ENCODE results near the gene CYTH1. TPM values are rescaled to one million over a fixed set of nuclear protein-coding genes. Genes with fewer than 3 reads are reported as not detected.

The CYTH1 gene
- total and polyA plus RNA-seq, 2 donors (not counting 1 experiment from before 2014, with no cell fraction given), result 255 to 353 TPM

DNA sequence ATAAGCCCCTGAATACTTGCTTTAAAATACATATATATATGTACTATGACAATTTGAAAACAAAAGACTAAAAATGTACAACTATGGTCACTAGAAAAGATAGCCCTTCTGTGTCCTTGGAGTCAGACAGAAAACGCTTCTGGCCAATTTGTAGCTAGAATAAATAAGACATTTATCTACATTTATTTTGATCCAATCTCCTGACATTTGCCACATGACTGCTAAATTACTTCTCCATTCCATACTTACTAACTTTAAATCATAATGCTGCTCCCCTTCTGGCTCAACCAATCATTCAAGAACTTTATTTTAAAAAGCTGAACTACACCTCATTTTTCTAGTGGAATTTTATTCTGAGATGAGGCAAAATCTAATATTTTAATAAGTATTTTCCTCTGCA, 65.8 kb downstream of the CYTH1 start:
- DNase-seq (no peak), ATAC-seq (ENCODE audit: low read depth) (no peak)
- peak overlapping the region; percentile 63 for H3K4me2 ChIP-seq (replicated peaks; ENCODE audit: low read depth, low read length, poor library complexity, severe bottlenecking)
- H3K9ac ChIP-seq (ENCODE audit: low read length), result peak overlapping the region; percentile 30
- no peaks in the 10 kb centered on the region for H3K27me3 ChIP-seq (replicated peaks in 1 of 4; ENCODE audit: control extremely low read depth in 1 of 4, control insufficient read depth in 3 of 4, insufficient read depth in 4 of 4, low read length in 3 of 4)
- no peaks in the 10 kb centered on the region for H3K9me3 ChIP-seq (ENCODE audit: control extremely low read depth in 1 of 3, control insufficient read depth in 2 of 3, insufficient read depth in 1 of 3, low read length in 2 of 3)
- H3K4me3 ChIP-seq (ENCODE audit: control extremely low read depth in 1 of 5, extremely low read depth in 1 of 5, insufficient read depth in 1 of 5, low read depth in 2 of 5, low read length in 4 of 5), result no peak overlapping the region
- no peak for TF ChIP-seq EZH2 (IDR thresholded peaks at IDR 0.05; ENCODE audit: borderline replicate concordance, insufficient read depth, low read depth, low read length, poor library complexity, severe bottlenecking)
- TF ChIP-seq, protein P1, sequence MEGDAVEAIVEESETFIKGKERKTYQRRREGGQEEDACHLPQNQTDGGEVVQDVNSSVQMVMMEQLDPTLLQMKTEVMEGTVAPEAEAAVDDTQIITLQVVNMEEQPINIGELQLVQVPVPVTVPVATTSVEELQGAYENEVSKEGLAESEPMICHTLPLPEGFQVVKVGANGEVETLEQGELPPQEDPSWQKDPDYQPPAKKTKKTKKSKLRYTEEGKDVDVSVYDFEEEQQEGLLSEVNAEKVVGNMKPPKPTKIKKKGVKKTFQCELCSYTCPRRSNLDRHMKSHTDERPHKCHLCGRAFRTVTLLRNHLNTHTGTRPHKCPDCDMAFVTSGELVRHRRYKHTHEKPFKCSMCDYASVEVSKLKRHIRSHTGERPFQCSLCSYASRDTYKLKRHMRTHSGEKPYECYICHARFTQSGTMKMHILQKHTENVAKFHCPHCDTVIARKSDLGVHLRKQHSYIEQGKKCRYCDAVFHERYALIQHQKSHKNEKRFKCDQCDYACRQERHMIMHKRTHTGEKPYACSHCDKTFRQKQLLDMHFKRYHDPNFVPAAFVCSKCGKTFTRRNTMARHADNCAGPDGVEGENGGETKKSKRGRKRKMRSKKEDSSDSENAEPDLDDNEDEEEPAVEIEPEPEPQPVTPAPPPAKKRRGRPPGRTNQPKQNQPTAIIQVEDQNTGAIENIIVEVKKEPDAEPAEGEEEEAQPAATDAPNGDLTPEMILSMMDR (IDR thresholded peaks at IDR 0.05), result no peak
- H3K79me2 ChIP-seq (ENCODE audit: control insufficient read depth, insufficient read depth, low read length), result peaks cover 100% of the 10 kb centered on the region
- POLR2A ChIA-PET, result interaction anchor here (1.3 to 2.3 kb wide), 3 partner anchors 15 to 21 kb away, joined by 4 to 8 read pairs (median 7); no protein-coding TSS in a partner anchor
- WGBS (ENCODE audit: insufficient coverage), result no CpG with 5 or more reads among the region's 1 CpG
- CTCF ChIA-PET, result interaction anchor here (1.3 to 5.8 kb wide), 9 partner anchors 8 to 84 kb away, joined by 3 to 42 read pairs (median 6); no protein-coding TSS in a partner anchor
- intact Hi-C loops (cut with micrococcal nuclease), result no loop called here
- Mint-ChIP-seq H3K4me1 (peaks cover 90% of the 10 kb centered on the region), H3K4me3 (peak overlapping the region; percentile 78), H3K27ac (peak overlapping the region; percentile 78), H3K9me3 (ENCODE audit: insufficient read depth) (no peaks in the 10 kb centered on the region), H3K27me3 (no peaks in the 10 kb centered on the region)
- no peak overlapping the region for H2AFZ ChIP-seq (ENCODE audit: insufficient read depth, low read depth, low read length, poor library complexity, severe bottlenecking)
- peaks cover 90 to 94% of the 10 kb centered on the region in 2 donors for H3K4me1 ChIP-seq (ENCODE audit: control insufficient read depth in 2 of 2, insufficient read depth in 2 of 2, low read length in 2 of 2)
- H3K36me3 ChIP-seq (replicated peaks in 1 of 2; ENCODE audit: control extremely low read depth in 1 of 2, control insufficient read depth in 1 of 2, extremely low read depth in 1 of 2, insufficient read depth in 2 of 2, low read length in 1 of 2), result peaks cover 0 to 8% of the 10 kb centered on the region in 2 experiments
- H4K20me1 ChIP-seq (ENCODE audit: control insufficient read depth, insufficient read depth, low read length, poor library complexity, severe bottlenecking), result peaks cover 100% of the 10 kb centered on the region
- H3K27ac ChIP-seq (ENCODE audit: low read length in 2 of 2), result peak overlapping the region; percentile 56 to 86

DNA sequence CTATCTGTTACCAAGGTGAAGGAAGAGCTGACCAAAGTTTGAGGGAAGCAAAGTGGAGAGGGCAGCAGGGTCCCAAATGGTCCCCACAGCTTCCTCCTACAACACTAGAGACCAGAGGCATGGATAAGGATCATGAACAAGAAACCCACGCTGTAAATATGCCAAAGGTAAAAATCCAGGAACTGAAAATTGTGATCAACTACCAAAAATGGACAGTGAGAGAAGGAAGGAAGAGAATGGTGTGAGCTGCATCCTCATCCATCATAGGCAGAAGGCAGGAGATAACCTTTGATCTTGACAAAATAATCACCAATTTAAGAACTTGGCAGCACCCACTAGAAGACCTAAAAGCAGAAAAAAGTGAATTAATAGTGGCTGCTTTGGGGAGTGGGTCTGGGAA, 66.2 kb downstream of the CYTH1 start:
- peak overlapping the region; percentile 56 to 86 for H3K27ac ChIP-seq (ENCODE audit: low read length in 2 of 2)
- H3K27me3 Mint-ChIP-seq, result no peaks in the 10 kb centered on the region
- H3K4me3 Mint-ChIP-seq, result peak overlapping the region; percentile 78
- ChIA-PET POLR2A (no interaction called here), CTCF (interaction anchor here (1.4 to 5.8 kb wide), 8 partner anchors 7 to 85 kb away, joined by 3 to 42 read pairs (median 6); no protein-coding TSS in a partner anchor)
- peaks cover 86 to 91% of the 10 kb centered on the region in 2 donors for H3K4me1 ChIP-seq (ENCODE audit: control insufficient read depth in 2 of 2, insufficient read depth in 2 of 2, low read length in 2 of 2)
- peaks cover 99% of the 10 kb centered on the region for H4K20me1 ChIP-seq (ENCODE audit: control insufficient read depth, insufficient read depth, low read length, poor library complexity, severe bottlenecking)
- DNase-seq, result no peak
- H3K4me1 Mint-ChIP-seq, result peaks cover 86% of the 10 kb centered on the region
- peaks cover 0 to 8% of the 10 kb centered on the region in 2 experiments for H3K36me3 ChIP-seq (replicated peaks in 1 of 2; ENCODE audit: control extremely low read depth in 1 of 2, control insufficient read depth in 1 of 2, extremely low read depth in 1 of 2, insufficient read depth in 2 of 2, low read length in 1 of 2)
- H3K9me3 Mint-ChIP-seq (ENCODE audit: insufficient read depth), result no peaks in the 10 kb centered on the region
- peak overlapping the region; percentile 63 for H3K4me2 ChIP-seq (replicated peaks; ENCODE audit: low read depth, low read length, poor library complexity, severe bottlenecking)
- TF ChIP-seq, protein P1 (IDR thresholded peaks at IDR 0.05), result no peak
- TF ChIP-seq EZH2 (IDR thresholded peaks at IDR 0.05; ENCODE audit: borderline replicate concordance, insufficient read depth, low read depth, low read length, poor library complexity, severe bottlenecking), result no peak
- no peak overlapping the region for H2AFZ ChIP-seq (ENCODE audit: insufficient read depth, low read depth, low read length, poor library complexity, severe bottlenecking)
- H3K4me3 ChIP-seq (ENCODE audit: control extremely low read depth in 1 of 5, extremely low read depth in 1 of 5, insufficient read depth in 1 of 5, low read depth in 2 of 5, low read length in 4 of 5), result peak overlapping the region in 3 of 5 experiments; percentile 8 to 25 (median 19)
- peaks cover 98% of the 10 kb centered on the region for H3K79me2 ChIP-seq (ENCODE audit: control insufficient read depth, insufficient read depth, low read length)
- no peak for ATAC-seq (ENCODE audit: low read depth)
- peak overlapping the region; percentile 85 for H3K27ac Mint-ChIP-seq
- intact Hi-C loops (cut with micrococcal nuclease), result no loop called here
- no peaks in the 10 kb centered on the region for H3K9me3 ChIP-seq (ENCODE audit: control extremely low read depth in 1 of 3, control insufficient read depth in 2 of 3, insufficient read depth in 1 of 3, low read length in 2 of 3)
- H3K9ac ChIP-seq (ENCODE audit: low read length), result peak overlapping the region; percentile 28
- H3K27me3 ChIP-seq (replicated peaks in 1 of 4; ENCODE audit: control extremely low read depth in 1 of 4, control insufficient read depth in 3 of 4, insufficient read depth in 4 of 4, low read length in 3 of 4), result no peaks in the 10 kb centered on the region
- no CpG with 5 or more reads among the region's 1 CpG for WGBS (ENCODE audit: insufficient coverage)

Data from B cell (primary cell).